HS-27A (cell line): ENCODE data around the gene WASF3.
"Not testable (repeated sequence)": the region's sequence is repeated elsewhere in the genome, so short reads cannot be mapped to it uniquely, and the experiment has no call there.

Experiments
- DNase-seq: peaks from one replicate; pipeline ENCODE4 v3.0.0-alpha.2; 2012; ENCODE audit warnings: low read depth, missing footprints

WASF3 gene

DNA sequence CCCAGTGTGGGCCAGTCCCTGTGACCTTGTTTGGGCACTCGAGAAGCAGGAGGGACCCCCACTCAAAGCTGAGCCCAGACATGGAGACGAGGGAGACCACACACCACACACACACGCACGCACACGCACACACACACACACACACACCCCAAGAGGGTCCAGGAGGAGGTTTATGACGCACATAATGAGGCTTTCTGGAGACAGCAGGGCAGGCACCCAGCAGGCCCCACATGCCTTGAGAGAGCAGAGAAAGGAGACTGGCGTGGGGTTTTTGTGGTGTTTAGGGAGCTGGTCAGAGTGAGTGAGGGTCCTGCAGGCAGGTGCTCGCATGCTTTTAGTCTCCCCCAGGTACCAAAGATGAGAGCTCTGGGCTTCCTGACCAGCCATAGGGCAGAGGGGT, 160.7 kb downstream of the WASF3 start:
- no peak for DNase-seq

DNA sequence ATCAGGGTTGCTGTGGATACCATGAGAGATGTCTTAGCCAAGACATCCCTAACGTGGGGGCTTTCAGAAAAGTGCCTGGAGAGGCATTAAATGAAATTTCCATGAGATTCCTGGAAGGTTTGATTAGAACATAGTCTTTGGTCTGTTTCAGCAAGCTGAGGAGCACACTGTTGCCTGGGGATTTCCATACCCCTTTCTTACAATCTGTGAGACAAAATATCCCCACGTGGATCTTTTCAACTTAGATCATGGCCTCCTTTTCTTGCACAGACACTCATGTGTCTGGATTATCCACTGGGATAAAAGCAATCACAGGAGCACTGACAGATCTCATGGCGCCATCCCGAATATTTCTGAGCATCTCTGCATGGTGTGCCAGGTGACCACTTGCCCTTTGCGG, 161.4 kb downstream of the WASF3 start:
- DNase-seq = no peak

DNA sequence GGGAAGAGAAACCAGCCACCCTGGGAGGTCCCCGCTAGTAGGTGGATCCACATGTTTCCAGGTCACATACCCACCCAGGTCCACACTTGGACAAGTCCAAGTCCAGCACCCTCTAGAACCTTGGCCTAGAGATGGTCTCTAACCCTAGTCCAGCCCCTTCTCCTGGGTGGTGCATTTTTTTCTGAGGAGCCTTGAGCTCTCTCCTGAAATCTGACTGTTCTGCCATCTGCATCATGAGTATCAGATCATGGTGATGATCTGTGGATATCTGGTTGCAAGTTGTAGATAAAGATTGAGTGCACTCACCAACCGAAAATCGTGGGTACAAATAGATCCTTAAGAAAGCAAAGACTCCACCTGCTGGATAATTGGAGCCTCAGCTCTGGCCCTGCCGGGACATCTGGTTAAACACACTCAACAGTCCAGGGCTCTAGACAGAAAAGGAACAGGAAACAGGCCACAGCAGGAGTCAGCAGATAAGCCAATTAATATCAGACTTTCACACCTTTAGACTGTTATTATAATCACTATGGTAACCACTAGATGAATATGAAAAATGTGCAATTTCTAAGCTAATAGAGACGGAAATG, 162.0 kb downstream of the WASF3 start:
- DNase-seq = no peak

DNA sequence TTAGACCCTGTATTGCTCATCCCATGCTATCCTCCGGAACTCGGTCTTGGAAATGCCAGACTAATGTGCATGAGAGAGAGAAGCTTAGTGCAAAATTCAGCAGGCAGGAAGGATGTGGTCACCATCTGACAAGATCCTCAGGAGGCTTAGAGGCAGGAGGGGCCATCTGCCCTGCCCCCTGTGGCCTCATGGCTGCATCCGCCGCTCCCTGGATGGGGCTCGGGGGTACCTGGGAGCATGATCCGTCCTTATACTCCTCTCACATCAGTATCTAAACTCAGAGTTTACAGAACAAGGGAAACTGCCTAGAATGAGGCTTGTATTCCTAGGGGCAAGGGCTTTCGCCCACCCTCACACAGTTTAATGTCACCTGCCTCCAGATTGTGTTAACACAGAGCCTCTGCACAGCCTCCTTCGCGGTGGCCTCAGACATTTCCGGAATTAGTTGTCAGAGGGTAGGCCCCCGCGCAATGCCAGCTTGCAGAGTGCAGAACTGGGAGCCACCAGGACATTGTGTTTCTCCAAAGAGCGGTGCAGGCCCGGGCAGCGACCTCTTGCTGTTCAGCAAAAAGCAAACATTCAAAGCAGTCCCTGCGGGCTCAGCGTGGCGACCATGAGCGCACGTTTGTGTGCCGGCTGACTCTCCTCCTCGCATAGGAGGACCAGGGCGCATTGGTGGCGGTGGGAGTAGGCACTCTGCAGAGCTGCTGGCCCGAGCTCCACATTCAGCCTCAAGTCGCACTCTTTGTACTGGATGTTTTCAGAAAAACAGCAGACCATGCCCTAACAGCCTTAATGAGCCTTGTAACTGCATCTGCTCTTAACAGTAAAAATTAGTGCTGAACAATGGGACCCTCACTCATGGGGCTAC, 164.0 kb downstream of the WASF3 start:
- no peak for DNase-seq

GRCh38 chr13:26722321-26722720, 164.8 kb downstream of the WASF3 start:
- no peak for DNase-seq

DNA sequence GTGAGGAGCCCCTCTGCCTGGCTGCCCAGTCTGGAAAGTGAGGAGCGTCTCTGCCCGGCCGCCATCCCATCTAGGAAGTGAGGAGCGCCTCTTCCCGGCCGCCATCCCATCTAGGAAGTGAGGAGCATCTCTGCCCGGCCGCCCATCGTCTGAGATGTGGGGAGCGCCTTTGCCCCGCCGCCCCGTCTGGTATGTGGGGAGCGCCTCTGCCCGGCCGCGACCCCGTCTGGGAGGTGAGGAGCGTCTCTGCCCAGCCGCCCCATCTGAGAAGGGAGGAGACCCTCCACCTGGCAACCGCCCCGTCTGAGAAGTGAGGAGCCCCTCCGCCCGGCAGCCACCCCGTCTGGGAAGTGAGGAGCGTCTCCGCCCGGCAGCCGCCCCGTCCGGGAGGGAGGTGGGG, 166.1 kb downstream of the WASF3 start:
- DNase-seq = not testable (repeated sequence)

DNA sequence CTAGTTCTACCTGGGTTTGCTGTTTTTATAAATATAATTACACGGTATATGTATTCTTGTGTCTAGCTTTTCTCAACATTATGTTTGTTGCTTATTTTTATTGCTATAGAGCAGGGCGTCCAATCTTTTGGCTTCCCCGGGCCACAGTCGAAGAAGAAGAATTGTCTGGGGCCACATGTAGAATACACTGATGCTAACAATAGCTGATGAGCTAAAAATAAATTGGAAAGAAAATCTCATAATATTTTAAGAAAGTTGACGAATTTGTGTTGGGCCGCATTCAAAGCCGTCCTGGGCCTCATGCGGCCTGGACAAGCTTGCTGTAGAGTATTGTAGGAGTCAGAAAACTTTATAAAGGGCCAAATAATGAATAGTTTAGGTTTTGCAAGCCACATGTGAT, 169.2 kb downstream of the WASF3 start:
- DNase-seq = no peak

DNA sequence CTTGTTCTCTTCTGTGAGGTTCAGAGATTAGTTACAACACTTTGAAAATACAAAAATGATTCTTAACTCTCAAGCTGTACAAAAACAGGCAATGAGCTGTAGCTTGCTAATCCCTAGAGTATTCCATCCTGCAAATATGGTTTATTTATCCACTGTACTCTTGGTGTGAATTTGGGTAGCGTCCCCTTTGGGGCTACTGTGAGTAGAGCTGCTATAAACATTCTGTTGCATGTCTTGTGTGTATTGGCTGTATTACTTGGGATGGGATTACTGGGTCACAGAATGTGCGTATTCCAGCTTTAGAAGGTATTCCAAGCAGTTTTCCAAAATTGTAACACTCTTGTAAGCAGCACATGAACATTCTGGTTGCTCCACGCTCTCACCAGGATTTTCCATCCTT, 169.6 kb downstream of the WASF3 start:
- DNase-seq = no peak

DNA sequence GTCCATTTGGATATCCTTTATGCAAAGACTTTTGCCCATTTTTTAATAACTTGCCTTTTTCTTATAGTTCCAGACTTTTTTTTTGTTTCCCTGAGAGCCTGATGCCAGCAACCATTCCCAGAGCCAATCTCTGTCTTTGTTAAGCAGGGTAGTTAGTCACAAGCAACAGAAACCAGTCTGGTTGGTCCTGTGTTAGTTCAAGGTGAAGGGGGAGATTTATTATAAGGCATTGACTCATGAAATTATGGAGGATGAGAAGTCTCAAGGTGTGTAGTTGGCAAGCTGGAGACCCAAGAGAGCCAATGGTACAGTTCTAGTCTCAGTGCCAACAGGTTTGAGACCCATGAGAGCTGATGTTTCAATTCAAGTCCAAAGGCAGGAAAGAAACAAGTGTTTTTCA, 170.2 kb downstream of the WASF3 start:
- DNase-seq = no peak

DNA sequence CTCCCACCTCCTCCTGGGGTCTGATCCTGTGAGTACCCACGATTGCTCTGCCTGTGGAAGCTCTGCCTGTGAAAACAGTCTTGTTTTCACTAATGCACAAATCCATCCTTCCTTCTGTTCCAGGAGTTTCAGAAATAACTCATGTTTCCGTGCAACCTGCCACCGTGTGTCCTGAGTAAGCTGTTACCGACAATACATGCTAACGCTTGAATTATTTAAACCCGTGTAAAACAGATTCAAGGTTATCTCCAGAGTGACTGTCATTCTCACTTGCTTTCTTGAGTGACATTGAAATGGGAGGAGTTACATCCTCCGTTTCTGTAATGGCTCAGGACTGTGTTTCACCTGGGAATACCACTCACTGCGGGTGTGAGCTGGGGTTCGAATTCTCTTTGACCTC, 178.2 kb downstream of the WASF3 start:
- no peak for DNase-seq
